H1 (cell line): ENCODE measurements around the gene YWHAQ.

Experiments
- BCL11A ChIP-seq, 2 experiments: IDR thresholded peaks; one replicate each; pipeline ENCODE4 v1.6.1; 2011; ENCODE audit warnings: low read depth in 2 of 2, low read length in 2 of 2, mild to moderate bottlenecking in 2 of 2
- CHD2 ChIP-seq: IDR thresholded peaks from 2 replicates; pipeline ENCODE4 v1.6.1; 2012; ENCODE audit warnings: low read length, improper control_type of control experiment
- CREB1 ChIP-seq: IDR thresholded peaks from 2 replicates; pipeline ENCODE4 v1.6.1; 2012; ENCODE audit warnings: inconsistent platforms
- CTCF ChIP-seq, 3 experiments: IDR thresholded peaks; 1 replicate in 2 of 3; 2 replicates in 1 of 3; pipeline versions ENCODE4 v1.5.1 to v1.6.1; 2011; ENCODE audit warnings: low read length in 3 of 3, mild to moderate bottlenecking in 3 of 3, inconsistent platforms in 2 of 3, low read depth in 1 of 3, moderate library complexity in 1 of 3; ENCODE audit not compliant: insufficient read depth in 1 of 3; ENCODE audit errors: control extremely low read depth in 1 of 3
- EGR1 ChIP-seq: IDR thresholded peaks from 2 replicates; pipeline ENCODE4 v1.6.1; 2011; ENCODE audit warnings: low read depth, low read length, borderline replicate concordance
- EZH2 ChIP-seq: fragments of 200-600 bp; sonication (generic); IDR thresholded peaks from 2 replicates; pipeline ENCODE4 v1.7.1; 2012; ENCODE audit warnings: low read depth, mild to moderate bottlenecking, moderate library complexity, low read length, inconsistent platforms; ENCODE audit not compliant: severe bottlenecking
- HDAC2 ChIP-seq, 2 experiments: fragments of 300-600 bp in 1 of 2; sonication (generic) in 1 of 2; IDR thresholded peaks; 2 replicates each; pipeline ENCODE4 v1.6.1; 2011 to 2012; ENCODE audit warnings: low read depth in 2 of 2, low read length in 2 of 2, mild to moderate bottlenecking in 2 of 2, moderate library complexity in 2 of 2, borderline replicate concordance in 1 of 2, inconsistent platforms in 1 of 2
- KDM1A ChIP-seq: fragments of 200-600, 300-600 bp; sonication (generic); IDR thresholded peaks from 2 replicates; pipeline ENCODE4 v1.7.1; 2016; ENCODE audit warnings: mild to moderate bottlenecking, low read length, borderline replicate concordance
- KDM4A ChIP-seq: IDR thresholded peaks from one replicate; pipeline ENCODE4 v1.7.1; 2012; ENCODE audit warnings: low read depth, mild to moderate bottlenecking, moderate library complexity, low read length, inconsistent platforms; ENCODE audit not compliant: severe bottlenecking
- NRF1 ChIP-seq: IDR thresholded peaks from 2 replicates; pipeline ENCODE4 v1.6.1; 2011; ENCODE audit warnings: mild to moderate bottlenecking, low read depth, low read length, improper control_type of control experiment
- PHF8 ChIP-seq: fragments of 200-600 bp; sonication (generic); conservative IDR thresholded peaks from 2 replicates; pipeline ENCODE4 v1.7.1; 2012; ENCODE audit warnings: low read depth, mild to moderate bottlenecking, inconsistent platforms, low read length, moderate library complexity
- POLR2AphosphoS5 ChIP-seq: IDR thresholded peaks from 2 replicates; pipeline ENCODE4 v1.6.1; 2011; ENCODE audit warnings: low read depth, low read length
- RAD21 ChIP-seq, 2 experiments: IDR thresholded peaks in 1 of 2; conservative IDR thresholded peaks in 1 of 2; 2 replicates each; pipeline ENCODE4 v1.6.1; 2011; ENCODE audit warnings: low read depth in 2 of 2, low read length in 2 of 2, improper control_type of control experiment in 1 of 2, inconsistent platforms in 1 of 2, mild to moderate bottlenecking in 1 of 2, moderate library complexity in 1 of 2
- SUZ12 ChIP-seq: fragments of 200-600 bp; sonication (generic); IDR thresholded peaks from 2 replicates; pipeline ENCODE4 v1.6.1; 2012; ENCODE audit warnings: mild to moderate bottlenecking, inconsistent platforms, low read length, moderate library complexity, mixed read lengths

DNA sequence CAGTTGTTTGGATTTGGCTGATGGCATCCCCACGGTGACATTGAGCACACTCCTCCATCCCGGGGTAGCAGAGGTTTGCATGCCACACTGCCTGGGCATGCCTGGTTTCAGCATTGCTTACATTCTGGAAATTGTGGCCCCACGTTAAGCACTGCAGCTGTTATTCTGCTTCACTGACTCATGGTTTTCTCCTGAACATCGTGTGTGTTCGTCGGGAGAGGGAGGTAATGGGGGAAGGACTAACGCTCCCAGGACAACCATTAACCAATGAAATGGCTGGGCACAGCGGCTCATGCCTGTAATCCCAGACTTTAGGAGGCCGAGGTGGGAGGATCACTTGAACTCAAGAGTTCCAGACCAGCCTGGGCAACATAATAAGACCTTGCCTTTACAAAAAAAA lies 28.2 kb upstream of the YWHAQ start:
- no peak for TF ChIP-seq CTCF (IDR thresholded peaks at IDR 0.05; ENCODE audit: control extremely low read depth in 1 of 3, insufficient read depth in 1 of 3, low read depth in 1 of 3, low read length in 3 of 3)
- TF ChIP-seq EGR1 = no peak
- no peak for TF ChIP-seq NRF1
- no peak for TF ChIP-seq EZH2
- no peak for TF ChIP-seq CHD2
- TF ChIP-seq BCL11A (IDR thresholded peaks at IDR 0.05; ENCODE audit: low read depth in 2 of 2, low read length in 2 of 2) = no peak
- TF ChIP-seq RAD21 (IDR thresholded peaks at IDR 0.05 in 1 of 2, conservative IDR thresholded peaks at IDR 0.05 in 1 of 2; ENCODE audit: low read depth in 2 of 2, low read length in 2 of 2) = no peak
- no peak for TF ChIP-seq KDM1A
- TF ChIP-seq CREB1 = no peak
- TF ChIP-seq POLR2AphosphoS5 = no peak
- no peak for TF ChIP-seq PHF8
- no peak for TF ChIP-seq KDM4A
- TF ChIP-seq SUZ12 = no peak
- no peak for TF ChIP-seq HDAC2 (IDR thresholded peaks at IDR 0.05; ENCODE audit: borderline replicate concordance in 1 of 2, low read depth in 2 of 2, low read length in 2 of 2)
